ENCODE results near the gene FNDC3B.

Gene FNDC3B

GRCh38 chr3:172097585-172097984, 58.2 kb downstream of the FNDC3B start:
- DNase-seq, result no peak

- no peak for DNase-seq
Observed at GRCh38 chr3:172098698-172099494, 59.5 kb downstream of the FNDC3B start.

- DNase-seq, result no peak
Observed at GRCh38 chr3:172099495-172099808, 60.1 kb downstream of the FNDC3B start.

GRCh38 chr3:172100482-172100881, 61.1 kb downstream of the FNDC3B start:
- no peak for DNase-seq

GRCh38 chr3:172101107-172101506, 61.7 kb downstream of the FNDC3B start:
- DNase-seq, result no peak

GRCh38 chr3:172102123-172102882, 62.9 kb downstream of the FNDC3B start:
- DNase-seq, result peak in 1 of 2 donors; percentile 48

GRCh38 chr3:172102883-172103310, 63.5 kb downstream of the FNDC3B start:
- DNase-seq, result no peak

- DNase-seq, result no peak
Observed at GRCh38 chr3:172103724-172104123, 64.3 kb downstream of the FNDC3B start.

- DNase-seq, result no peak
Observed at GRCh38 chr3:172104471-172105072, 65.2 kb downstream of the FNDC3B start.

- DNase-seq, result no peak
Observed at GRCh38 chr3:172106037-172106954, 66.9 kb downstream of the FNDC3B start.

GRCh38 chr3:172106989-172107388, 67.6 kb downstream of the FNDC3B start:
- DNase-seq, result peak in 1 of 2 donors; percentile 86

GRCh38 chr3:172107403-172107802, 68.0 kb downstream of the FNDC3B start:
- DNase-seq, result peak in 1 of 2 donors; percentile 56

GRCh38 chr3:172110127-172110779, 70.9 kb downstream of the FNDC3B start:
- DNase-seq, result no peak

GRCh38 chr3:172111163-172111562, 71.8 kb downstream of the FNDC3B start:
- no peak for DNase-seq

- no peak for DNase-seq
Observed at GRCh38 chr3:172112078-172112733, 72.8 kb downstream of the FNDC3B start.

- no peak for DNase-seq
Observed at GRCh38 chr3:172112734-172113120, 73.3 kb downstream of the FNDC3B start.

GRCh38 chr3:172113710-172114109, 74.3 kb downstream of the FNDC3B start:
- DNase-seq, result no peak

- no peak for DNase-seq
Observed at GRCh38 chr3:172115059-172115458, 75.7 kb downstream of the FNDC3B start.

- DNase-seq, result no peak
Observed at GRCh38 chr3:172115787-172116186, 76.4 kb downstream of the FNDC3B start.

- no peak for DNase-seq
Observed at GRCh38 chr3:172118019-172118418, 78.6 kb downstream of the FNDC3B start.

- no peak for DNase-seq
Observed at GRCh38 chr3:172119266-172119969, 80.0 kb downstream of the FNDC3B start.
